OCI-LY7 (cell line): ENCODE results near the gene IRX4.

Experiments used
- EZH2phosphoT487 ChIP-seq: fragments of 200-600 bp; sonication (generic); IDR thresholded peaks from 2 replicates; pipeline ENCODE4 v1.6.1; 2018; ENCODE audit warnings: low read depth, borderline replicate concordance, mild to moderate bottlenecking, mixed run types, antibody characterized with exemption, low read length, moderate library complexity, mixed read lengths
- TF ChIP-seq, protein P1 (sequence below): fragments of 200-600 bp; sonication (generic); conservative IDR thresholded peaks from 2 replicates; pipeline ENCODE4 v1.5.1; 2014; ENCODE audit warnings: mild to moderate bottlenecking, antibody characterized with exemption, low read length, moderate library complexity, mixed read lengths

DNA sequence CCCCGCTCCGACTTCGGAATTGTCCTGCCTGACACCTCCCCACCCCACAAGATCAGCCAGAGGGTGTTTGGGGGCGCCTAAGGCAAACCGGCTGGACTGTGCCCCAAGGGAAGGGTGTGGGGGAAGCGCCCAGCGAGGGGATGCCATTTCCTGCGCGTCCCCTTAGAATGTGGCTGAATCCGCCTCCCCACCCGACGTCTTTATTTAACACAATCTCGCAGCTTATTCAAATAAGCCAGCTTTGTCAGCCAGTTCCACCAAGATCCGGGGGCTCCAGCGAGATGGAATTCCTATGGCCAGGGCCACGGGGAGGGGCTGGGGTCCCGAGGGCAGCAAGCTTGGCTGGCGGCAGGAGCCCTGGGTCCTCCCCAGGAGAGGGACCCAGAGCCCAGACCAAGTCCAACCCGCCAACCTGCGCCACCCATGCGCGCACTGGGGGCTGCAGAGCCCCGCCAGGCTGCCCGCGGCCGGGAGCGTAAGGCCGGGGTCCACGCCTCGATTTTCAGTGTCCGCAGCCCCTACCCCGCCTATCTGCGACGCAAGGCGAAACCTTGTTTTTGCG lies 7.4 kb downstream of the IRX4 start:
- TF ChIP-seq, protein P1, sequence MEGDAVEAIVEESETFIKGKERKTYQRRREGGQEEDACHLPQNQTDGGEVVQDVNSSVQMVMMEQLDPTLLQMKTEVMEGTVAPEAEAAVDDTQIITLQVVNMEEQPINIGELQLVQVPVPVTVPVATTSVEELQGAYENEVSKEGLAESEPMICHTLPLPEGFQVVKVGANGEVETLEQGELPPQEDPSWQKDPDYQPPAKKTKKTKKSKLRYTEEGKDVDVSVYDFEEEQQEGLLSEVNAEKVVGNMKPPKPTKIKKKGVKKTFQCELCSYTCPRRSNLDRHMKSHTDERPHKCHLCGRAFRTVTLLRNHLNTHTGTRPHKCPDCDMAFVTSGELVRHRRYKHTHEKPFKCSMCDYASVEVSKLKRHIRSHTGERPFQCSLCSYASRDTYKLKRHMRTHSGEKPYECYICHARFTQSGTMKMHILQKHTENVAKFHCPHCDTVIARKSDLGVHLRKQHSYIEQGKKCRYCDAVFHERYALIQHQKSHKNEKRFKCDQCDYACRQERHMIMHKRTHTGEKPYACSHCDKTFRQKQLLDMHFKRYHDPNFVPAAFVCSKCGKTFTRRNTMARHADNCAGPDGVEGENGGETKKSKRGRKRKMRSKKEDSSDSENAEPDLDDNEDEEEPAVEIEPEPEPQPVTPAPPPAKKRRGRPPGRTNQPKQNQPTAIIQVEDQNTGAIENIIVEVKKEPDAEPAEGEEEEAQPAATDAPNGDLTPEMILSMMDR, result no peak
- no peak for TF ChIP-seq EZH2phosphoT487
